ENCODE data around the gene NRIP1. TPM values are rescaled to one million over a fixed set of nuclear protein-coding genes. Genes with fewer than 3 reads are reported as not detected.

Gene NRIP1
- total and polyA plus RNA-seq, 2 donors (not counting 3 experiments of a cell fraction or from before 2014, with no cell fraction given) = 2.8 to 24.0 TPM

DNA sequence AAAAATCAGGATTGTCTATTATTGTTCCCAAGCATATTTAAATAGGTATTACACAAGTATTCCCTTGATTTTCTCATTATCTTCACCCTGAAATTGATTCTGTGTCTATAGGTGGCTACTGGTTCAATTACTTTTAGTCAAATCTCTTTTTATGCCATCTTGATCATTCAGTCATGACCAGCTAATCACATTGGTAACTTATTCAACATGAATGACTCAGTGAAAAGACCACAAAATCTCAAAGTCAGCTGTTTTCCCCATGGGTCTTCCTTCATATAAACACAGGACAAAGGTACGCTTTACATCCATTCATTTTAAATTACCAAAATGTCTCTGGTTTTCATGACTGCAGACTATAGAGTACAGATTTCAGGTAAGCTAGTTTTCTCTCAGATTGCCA, 23.7 kb upstream of the NRIP1 start:
- H3K9me3 ChIP-seq (replicated peaks; ENCODE audit: control insufficient read depth, insufficient read depth, low read length) = no peaks in the 10 kb centered on the region
- no peaks in the 10 kb centered on the region for H3K4me1 ChIP-seq (ENCODE audit: control insufficient read depth, extremely low read depth, insufficient read depth, low read length)
- POLR2A ChIA-PET = no interaction called here
- no TSS peak for BruUV-seq (replicated peaks)
- no peaks in the 10 kb centered on the region for H3K27me3 ChIP-seq (ENCODE audit: control insufficient read depth in 2 of 2, insufficient read depth in 2 of 2, low read length in 2 of 2)
- dilution Hi-C loops (cut with MboI; ENCODE audit: extremely low pct_ligation_motif_present, low sequenced_read_pairs) = no loop called here
- DNase-seq (ENCODE audit: low read depth, low spot score) = no peak
- TF ChIP-seq, protein P1, sequence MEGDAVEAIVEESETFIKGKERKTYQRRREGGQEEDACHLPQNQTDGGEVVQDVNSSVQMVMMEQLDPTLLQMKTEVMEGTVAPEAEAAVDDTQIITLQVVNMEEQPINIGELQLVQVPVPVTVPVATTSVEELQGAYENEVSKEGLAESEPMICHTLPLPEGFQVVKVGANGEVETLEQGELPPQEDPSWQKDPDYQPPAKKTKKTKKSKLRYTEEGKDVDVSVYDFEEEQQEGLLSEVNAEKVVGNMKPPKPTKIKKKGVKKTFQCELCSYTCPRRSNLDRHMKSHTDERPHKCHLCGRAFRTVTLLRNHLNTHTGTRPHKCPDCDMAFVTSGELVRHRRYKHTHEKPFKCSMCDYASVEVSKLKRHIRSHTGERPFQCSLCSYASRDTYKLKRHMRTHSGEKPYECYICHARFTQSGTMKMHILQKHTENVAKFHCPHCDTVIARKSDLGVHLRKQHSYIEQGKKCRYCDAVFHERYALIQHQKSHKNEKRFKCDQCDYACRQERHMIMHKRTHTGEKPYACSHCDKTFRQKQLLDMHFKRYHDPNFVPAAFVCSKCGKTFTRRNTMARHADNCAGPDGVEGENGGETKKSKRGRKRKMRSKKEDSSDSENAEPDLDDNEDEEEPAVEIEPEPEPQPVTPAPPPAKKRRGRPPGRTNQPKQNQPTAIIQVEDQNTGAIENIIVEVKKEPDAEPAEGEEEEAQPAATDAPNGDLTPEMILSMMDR (IDR thresholded peaks at IDR 0.05; ENCODE audit: extremely low read depth in 1 of 2, insufficient read depth in 1 of 2, low read depth in 1 of 2, low read length in 2 of 2) = no peak
- TF ChIP-seq MYC (IDR thresholded peaks at IDR 0.05; ENCODE audit: low read depth, low read length) = no peak
- no peak for TF ChIP-seq JUN (IDR thresholded peaks at IDR 0.05; ENCODE audit: borderline replicate concordance, insufficient read depth, insufficient read length, low read depth)
- TF ChIP-seq, protein P2, sequence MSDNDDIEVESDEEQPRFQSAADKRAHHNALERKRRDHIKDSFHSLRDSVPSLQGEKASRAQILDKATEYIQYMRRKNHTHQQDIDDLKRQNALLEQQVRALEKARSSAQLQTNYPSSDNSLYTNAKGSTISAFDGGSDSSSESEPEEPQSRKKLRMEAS (IDR thresholded peaks at IDR 0.05; ENCODE audit: insufficient read depth, insufficient read length) = no peak
- H3K4me3 ChIP-seq (replicated peaks in 1 of 3; ENCODE audit: insufficient read depth in 1 of 3, low read depth in 1 of 3, low read length in 3 of 3) = no peak overlapping the region
- intact Hi-C loops (cut with micrococcal nuclease) = no loop called here
- no peak overlapping the region for H3K27ac ChIP-seq (ENCODE audit: insufficient read depth, low read depth, low read length)
- H3K9me1 ChIP-seq (replicated peaks; ENCODE audit: control insufficient read depth, extremely low read depth, insufficient read depth, low read length) = no peaks in the 10 kb centered on the region
- no peak overlapping the region for H3K9ac ChIP-seq (replicated peaks; ENCODE audit: extremely low read depth, insufficient read depth, low read length)
- FAIRE-seq = no peak
- CTCF ChIA-PET = no interaction called here
- H4K20me1 ChIP-seq (replicated peaks; ENCODE audit: control insufficient read depth, extremely low read depth, insufficient read depth, low read length) = no peaks in the 10 kb centered on the region
- no peak overlapping the region for H2AFZ ChIP-seq (ENCODE audit: low read depth, low read length)
- no peaks in the 10 kb centered on the region for H3K36me3 ChIP-seq (ENCODE audit: control insufficient read depth in 2 of 2, extremely low read depth in 1 of 2, insufficient read depth in 2 of 2, low read length in 2 of 2)
- H3K79me2 ChIP-seq (ENCODE audit: control insufficient read depth, insufficient read depth, low read length) = no peaks in the 10 kb centered on the region
- no peak overlapping the region for H3K4me2 ChIP-seq (ENCODE audit: insufficient read depth, low read length)

DNA sequence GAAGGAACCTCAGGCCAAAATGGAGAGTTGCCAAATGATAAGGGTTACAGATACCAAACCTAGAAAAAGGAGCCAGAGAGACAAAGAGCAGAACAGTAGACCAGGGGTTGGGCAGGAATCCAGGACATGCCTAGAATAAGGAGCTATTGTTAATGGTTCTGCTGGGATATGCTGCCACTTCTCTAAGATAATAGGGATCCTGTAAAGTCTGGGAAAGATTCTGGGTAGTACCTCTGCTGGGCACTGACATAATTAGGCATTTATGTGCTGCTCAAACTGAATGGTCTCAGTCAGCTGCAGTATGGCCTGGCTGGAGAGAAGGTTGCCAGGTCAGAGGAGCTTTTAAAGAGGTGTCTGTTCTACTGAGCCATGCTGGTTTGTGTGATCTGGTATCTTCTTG, 19.9 kb upstream of the NRIP1 start:
- H3K9me3 ChIP-seq (replicated peaks; ENCODE audit: control insufficient read depth, insufficient read depth, low read length) = no peaks in the 10 kb centered on the region
- H4K20me1 ChIP-seq (replicated peaks; ENCODE audit: control insufficient read depth, extremely low read depth, insufficient read depth, low read length) = no peaks in the 10 kb centered on the region
- no TSS peak for BruUV-seq (replicated peaks)
- H3K27me3 ChIP-seq (ENCODE audit: control insufficient read depth in 2 of 2, insufficient read depth in 2 of 2, low read length in 2 of 2) = no peaks in the 10 kb centered on the region
- DNase-seq (ENCODE audit: low read depth, low spot score) (no peak), FAIRE-seq (no peak)
- H3K27ac ChIP-seq (ENCODE audit: insufficient read depth, low read depth, low read length) = no peak overlapping the region
- TF ChIP-seq, protein P1 (IDR thresholded peaks at IDR 0.05; ENCODE audit: extremely low read depth in 1 of 2, insufficient read depth in 1 of 2, low read depth in 1 of 2, low read length in 2 of 2) = no peak
- TF ChIP-seq FOS (IDR thresholded peaks at IDR 0.05; ENCODE audit: borderline replicate concordance, insufficient read depth, low read length) (no peak), EZH2 (IDR thresholded peaks at IDR 0.05; ENCODE audit: borderline replicate concordance, low read depth, low read length, severe bottlenecking) (no peak), MYC (IDR thresholded peaks at IDR 0.05; ENCODE audit: low read depth, low read length) (no peak), POLR2A (IDR thresholded peaks at IDR 0.05; ENCODE audit: low read depth, low read length) (no peak), POLR2AphosphoS5 (IDR thresholded peaks at IDR 0.05; ENCODE audit: insufficient read depth, low read depth, low read length) (no peak), GATA2 (IDR thresholded peaks at IDR 0.05; ENCODE audit: insufficient read depth, insufficient read length, low read depth, low read length) (no peak), JUN (IDR thresholded peaks at IDR 0.05; ENCODE audit: borderline replicate concordance, insufficient read depth, insufficient read length, low read depth) (no peak)
- TF ChIP-seq, protein P2 (IDR thresholded peaks at IDR 0.05; ENCODE audit: insufficient read depth, insufficient read length) = no peak
- no peaks in the 10 kb centered on the region for H3K36me3 ChIP-seq (ENCODE audit: control insufficient read depth in 2 of 2, extremely low read depth in 1 of 2, insufficient read depth in 2 of 2, low read length in 2 of 2)
- H3K9ac ChIP-seq (replicated peaks; ENCODE audit: extremely low read depth, insufficient read depth, low read length) = no peak overlapping the region
- H3K4me1 ChIP-seq (ENCODE audit: control insufficient read depth, extremely low read depth, insufficient read depth, low read length) = no peaks in the 10 kb centered on the region
- H3K9me1 ChIP-seq (replicated peaks; ENCODE audit: control insufficient read depth, extremely low read depth, insufficient read depth, low read length) = no peaks in the 10 kb centered on the region
- no peak overlapping the region for H3K4me3 ChIP-seq (replicated peaks in 1 of 3; ENCODE audit: insufficient read depth in 1 of 3, low read depth in 1 of 3, low read length in 3 of 3)
- no peaks in the 10 kb centered on the region for H3K79me2 ChIP-seq (ENCODE audit: control insufficient read depth, insufficient read depth, low read length)
- dilution Hi-C loops (cut with MboI; ENCODE audit: extremely low pct_ligation_motif_present, low sequenced_read_pairs) = no loop called here
- H3K4me2 ChIP-seq (ENCODE audit: insufficient read depth, low read length) = no peak overlapping the region
- ChIA-PET CTCF (interaction anchor here (0.8 kb wide), 1 partner anchor 220 kb away, joined by 3 read pairs; no protein-coding TSS in a partner anchor), POLR2A (no interaction called here)
- intact Hi-C loops (cut with micrococcal nuclease) = no loop called here
- H2AFZ ChIP-seq (ENCODE audit: low read depth, low read length) = no peak overlapping the region

Measured in endothelial cell of umbilical vein (primary cell).